Common myeloid progenitor, CD34-positive (primary cell): ENCODE data around the gene C1QTNF1.

Experiments used
- CTCF ChIA-PET: fragments of 350-600 bp; sonication (Branson Sonifier 250); formaldehyde crosslinking; loops from one replicate; lab custom pipeline; 2021; ENCODE audit warnings: antibody characterized with exemption; lab: Charles Lee
- POLR2A ChIA-PET: fragments of 350-600 bp; sonication (Branson Sonifier 250); formaldehyde crosslinking; loops from one replicate; lab custom pipeline; 2021; ENCODE audit warnings: antibody characterized with exemption; lab: Charles Lee
- DNase-seq, 3 donors: peaks; one replicate each; pipeline versions ENCODE4 v3.0.0 to v3.0.0-alpha.2; 2013
- H3K27ac ChIP-seq, 2 experiments: 1 replicate in 1 of 2; 2 replicates in 1 of 2; pipeline ENCODE4 v1.7.0; 2013; ENCODE audit warnings: inconsistent platforms in 2 of 2, low read length in 2 of 2, mild to moderate bottlenecking in 2 of 2, low read depth in 1 of 2, moderate library complexity in 1 of 2; ENCODE audit not compliant: severe bottlenecking in 2 of 2, insufficient read depth in 1 of 2, poor library complexity in 1 of 2
- H3K27me3 ChIP-seq, 5 experiments: replicated peaks in 2 of 5; 1 replicate in 3 of 5; 2 replicates in 2 of 5; pipeline versions ENCODE4 v1.6.1 to v1.7.0; 2013; ENCODE audit warnings: low read length in 4 of 5, mild to moderate bottlenecking in 2 of 5, moderate library complexity in 2 of 5, inconsistent platforms in 1 of 5; ENCODE audit not compliant: insufficient read depth in 5 of 5, control insufficient read depth in 4 of 5
- H3K36me3 ChIP-seq, 4 experiments: 1 replicate in 2 of 4; 2 replicates in 2 of 4; pipeline versions ENCODE4 v1.6.1 to v1.7.0; 2013; ENCODE audit warnings: low read length in 3 of 4, control low read depth in 1 of 4, mild to moderate bottlenecking in 1 of 4; ENCODE audit not compliant: control insufficient read depth in 4 of 4, insufficient read depth in 4 of 4
- H3K4me1 ChIP-seq, 4 experiments: 1 replicate in 3 of 4; 2 replicates in 1 of 4; pipeline versions ENCODE4 v1.6.1 to v1.7.1; 2013; ENCODE audit warnings: low read length in 3 of 4, mild to moderate bottlenecking in 3 of 4, control low read depth in 1 of 4, inconsistent platforms in 1 of 4, moderate library complexity in 1 of 4; ENCODE audit not compliant: control insufficient read depth in 4 of 4, insufficient read depth in 4 of 4; ENCODE audit errors: control extremely low read depth in 1 of 4
- H3K4me3 ChIP-seq, 7 experiments: 1 replicate in 4 of 7; 2 replicates in 3 of 7; pipeline versions ENCODE4 v1.5.1 to v1.7.0; 2013; ENCODE audit warnings: mild to moderate bottlenecking in 7 of 7, low read length in 6 of 7, moderate library complexity in 6 of 7, inconsistent platforms in 2 of 7, low read depth in 2 of 7, control low read depth in 1 of 7; ENCODE audit not compliant: insufficient read depth in 4 of 7, control insufficient read depth in 1 of 7; ENCODE audit errors: extremely low read depth in 1 of 7
- H3K9me3 ChIP-seq, 5 experiments: 1 replicate in 4 of 5; 2 replicates in 1 of 5; pipeline versions ENCODE4 v1.6.1 to v1.7.1; 2013; ENCODE audit warnings: low read length in 4 of 5, mild to moderate bottlenecking in 2 of 5, inconsistent platforms in 1 of 5, low read depth in 1 of 5, moderate library complexity in 1 of 5; ENCODE audit not compliant: control insufficient read depth in 4 of 5, insufficient read depth in 2 of 5; ENCODE audit errors: control extremely low read depth in 1 of 5
- WGBS: methylation state at CpG from one replicate; pipeline ENCODE4 v1.1.5; 2013; ENCODE audit not compliant: insufficient coverage; 5-methylcytosine and 5-hydroxymethylcytosine counted together

C1QTNF1 gene

DNA sequence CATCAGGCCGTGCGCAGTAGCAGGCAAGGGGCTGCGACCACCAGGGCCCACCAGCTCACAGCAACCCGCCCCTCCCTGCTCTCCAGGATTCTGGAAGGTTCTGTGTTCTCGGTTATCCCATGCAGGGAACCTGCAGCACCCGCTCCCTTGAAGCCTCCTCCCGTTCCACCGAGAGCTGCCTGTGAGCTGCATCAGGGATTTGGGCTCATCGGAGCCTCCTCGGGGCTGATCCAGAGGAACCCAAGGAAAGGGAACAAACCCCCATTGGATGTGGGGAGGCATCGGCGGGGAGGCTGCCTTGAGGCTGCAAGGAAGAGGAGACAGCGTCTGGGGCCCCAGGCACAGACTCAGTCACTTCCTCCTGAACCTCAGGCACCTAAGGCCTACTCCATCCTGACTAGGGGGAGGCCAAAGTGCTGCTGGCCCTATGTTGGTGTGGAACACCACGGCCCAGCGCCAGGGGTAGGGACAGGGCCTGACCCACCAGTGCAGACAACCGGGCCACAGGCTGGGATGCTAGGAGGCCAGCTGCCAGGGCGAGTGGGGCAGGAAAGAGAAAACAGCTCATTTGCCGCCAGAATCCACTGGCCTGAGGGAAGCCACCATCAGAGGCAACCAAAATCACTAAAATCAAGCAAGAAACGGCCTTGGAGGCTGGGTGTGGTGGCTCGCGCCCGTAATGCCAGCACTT lies 29.8 kb upstream of the C1QTNF1 start:
- Histone ChIP-seq H3K36me3 (peaks cover 5 to 88% (median 69%) of the 10 kb centered on the region in 4 experiments), H3K4me3 (no peak overlapping the region), H3K9me3 (no peaks in the 10 kb centered on the region), H3K27ac (no peak overlapping the region), H3K27me3 (no peaks in the 10 kb centered on the region), H3K4me1 (peaks cover 0 to 2% (median 0%) of the 10 kb centered on the region in 4 experiments)
- CTCF ChIA-PET, result interaction anchor here (0.9 to 1.7 kb wide), 8 partner anchors 9 to 93 kb away, joined by 3 to 4 read pairs (median 4); no protein-coding TSS in a partner anchor
- no peak for DNase-seq
- WGBS, result 94% methylated on average over 18 of the region's 22 CpGs
- POLR2A ChIA-PET, result no interaction called here

DNA sequence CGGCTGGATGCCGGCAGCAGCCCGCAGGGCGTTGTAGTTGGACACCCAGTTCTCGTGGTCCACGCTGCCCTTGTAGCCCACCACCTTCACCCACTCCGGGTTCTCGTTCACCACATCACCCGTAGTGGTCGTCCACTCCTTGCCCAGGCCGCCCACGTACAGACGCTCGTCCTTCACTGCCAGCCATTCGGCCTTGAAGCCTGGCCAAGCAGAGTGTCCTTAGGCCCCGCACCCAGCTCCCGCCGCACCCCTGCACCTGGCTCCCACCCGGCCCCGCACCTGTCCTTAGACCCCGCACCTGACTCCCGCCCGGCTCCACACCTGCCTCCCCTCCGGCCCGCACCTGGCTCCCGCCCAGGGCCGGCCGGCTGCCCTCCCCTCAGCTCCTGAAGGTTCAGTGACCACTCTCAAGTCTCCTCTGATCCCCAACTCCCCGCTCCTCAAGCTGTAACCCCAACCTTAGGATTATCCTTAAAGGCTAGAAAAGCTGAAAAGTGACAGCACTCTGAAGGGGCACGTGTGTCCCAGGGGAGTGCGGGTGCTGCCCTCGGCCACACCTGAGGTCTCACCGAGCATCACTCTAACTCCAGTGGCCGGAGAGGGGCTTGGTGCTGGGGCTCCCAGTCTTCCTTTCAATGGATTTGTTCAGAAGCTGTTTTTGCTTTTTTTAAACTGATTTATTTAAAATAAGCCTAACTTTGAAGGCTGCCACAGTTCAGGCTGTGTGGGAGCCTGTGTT lies 28.8 kb upstream of the C1QTNF1 start:
- no peak overlapping the region for H3K4me3 ChIP-seq
- H3K27ac ChIP-seq, result no peak overlapping the region
- CTCF ChIA-PET, result interaction anchor here (0.9 to 2.2 kb wide), 10 partner anchors 8 to 92 kb away, joined by 3 to 5 read pairs (median 4); partner anchors contain the start of gene CANT1
- DNase-seq, result no peak
- H3K36me3 ChIP-seq, result peaks cover 5 to 93% (median 74%) of the 10 kb centered on the region in 4 experiments
- no peaks in the 10 kb centered on the region for H3K9me3 ChIP-seq
- H3K4me1 ChIP-seq, result peaks cover 0 to 2% (median 0%) of the 10 kb centered on the region in 4 experiments
- no peaks in the 10 kb centered on the region for H3K27me3 ChIP-seq
- 98% methylated on average over 31 of the region's 34 CpGs for WGBS
- POLR2A ChIA-PET, result no interaction called here

DNA sequence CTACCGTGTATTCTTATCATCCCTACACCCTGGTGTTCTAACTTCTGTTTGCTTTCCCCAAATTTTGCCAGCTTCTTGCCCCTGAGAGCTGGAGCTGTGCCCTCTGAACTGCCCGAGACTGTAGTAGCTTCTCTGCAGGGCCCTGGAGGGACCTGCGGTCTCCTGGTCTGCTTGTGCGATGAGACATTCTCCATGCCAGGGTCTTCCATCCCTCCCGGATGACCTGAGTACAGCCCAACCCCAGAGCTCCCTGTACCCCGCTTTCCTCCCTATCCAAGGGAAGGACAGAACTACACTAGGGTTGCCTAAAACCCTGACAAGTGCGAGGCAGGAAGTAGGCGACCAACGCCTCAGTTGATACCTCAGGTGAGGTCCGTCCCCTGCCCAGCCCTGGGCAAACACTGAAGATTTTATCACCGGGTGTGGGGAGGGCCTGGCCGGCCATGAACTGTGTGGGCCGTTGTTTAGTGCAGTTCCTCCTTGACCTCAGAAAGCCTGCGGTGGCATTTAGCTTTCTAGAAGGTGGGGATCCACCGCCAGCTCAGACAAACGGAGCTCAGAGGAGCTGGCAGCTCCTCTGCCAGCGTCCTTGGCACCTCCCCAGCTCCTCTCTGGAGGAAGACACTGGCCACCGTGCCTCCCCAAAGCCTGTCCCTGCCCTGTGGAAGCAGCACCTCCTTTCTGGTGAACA lies 28.1 kb upstream of the C1QTNF1 start:
- no peak for DNase-seq

DNA sequence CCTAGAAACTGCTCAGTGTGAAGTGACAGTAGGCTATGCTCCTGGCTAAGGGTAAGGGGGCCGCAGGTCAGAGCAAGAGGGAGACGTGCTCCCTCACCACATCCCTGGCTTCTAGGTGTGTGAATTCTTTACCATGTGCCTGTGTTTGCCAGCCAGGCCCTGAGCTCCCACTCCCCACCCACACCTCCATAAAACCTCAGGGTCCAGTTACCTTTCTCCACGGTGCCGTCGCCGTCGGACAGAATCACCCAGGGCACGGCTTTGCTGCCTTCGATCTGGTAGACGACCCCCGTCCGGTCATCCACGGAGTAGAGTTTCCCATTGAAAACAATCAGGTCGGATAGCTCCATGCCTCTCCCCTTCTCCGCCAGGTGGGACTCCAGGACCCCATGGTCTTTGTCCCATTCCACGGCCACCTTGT lies 27.2 kb upstream of the C1QTNF1 start:
- CTCF ChIA-PET, result interaction anchor here (0.8 to 2.2 kb wide), 4 partner anchors 10 to 47 kb away, joined by 3 to 5 read pairs (median 4); no protein-coding TSS in a partner anchor
- peaks cover 0 to 2% (median 0%) of the 10 kb centered on the region in 4 experiments for H3K4me1 ChIP-seq
- H3K27ac ChIP-seq, result no peak overlapping the region
- H3K9me3 ChIP-seq, result no peaks in the 10 kb centered on the region
- 98% methylated on average over 14 of the region's 16 CpGs for WGBS
- DNase-seq, result no peak
- H3K27me3 ChIP-seq, result no peaks in the 10 kb centered on the region
- POLR2A ChIA-PET, result interaction anchor here (0.6 kb wide), 1 partner anchor 561 kb away, joined by 3 read pairs; no protein-coding TSS in a partner anchor
- peaks cover 5 to 89% (median 69%) of the 10 kb centered on the region in 4 experiments for H3K36me3 ChIP-seq
- H3K4me3 ChIP-seq, result no peak overlapping the region

More for the DNA sequence above, 28.1 kb upstream of the C1QTNF1 start:
- Histone ChIP-seq H3K4me1 (peaks cover 0 to 2% (median 0%) of the 10 kb centered on the region in 4 experiments), H3K27me3 (no peaks in the 10 kb centered on the region), H3K9me3 (no peaks in the 10 kb centered on the region), H3K27ac (no peak overlapping the region), H3K36me3 (peaks cover 5 to 93% (median 73%) of the 10 kb centered on the region in 4 experiments), H3K4me3 (no peak overlapping the region)
- POLR2A ChIA-PET, result interaction anchor here (0.6 kb wide), 1 partner anchor 560 kb away, joined by 3 read pairs; no protein-coding TSS in a partner anchor
- CTCF ChIA-PET, result interaction anchor here (0.8 to 2.2 kb wide), 7 partner anchors 9 to 48 kb away, joined by 3 to 5 read pairs (median 3); partner anchors contain the start of gene CANT1
- WGBS, result 95% methylated on average over 17 of the region's 18 CpGs

GRCh38 chr17:78997231-78997741 lies 26.7 kb upstream of the C1QTNF1 start:
- peaks cover 3 to 89% (median 69%) of the 10 kb centered on the region in 4 experiments for H3K36me3 ChIP-seq
- H3K27me3 ChIP-seq, result no peaks in the 10 kb centered on the region
- ChIA-PET POLR2A (no interaction called here), CTCF (interaction anchor here (1.5 to 2.2 kb wide), 3 partner anchors 10 to 47 kb away, joined by 3 to 5 read pairs (median 4); no protein-coding TSS in a partner anchor)
- H3K4me1 ChIP-seq, result peaks cover 0 to 2% (median 0%) of the 10 kb centered on the region in 4 experiments
- over 99% methylated on average over 14 of the region's 27 CpGs for WGBS
- no peaks in the 10 kb centered on the region for H3K9me3 ChIP-seq
- no peak overlapping the region for H3K27ac ChIP-seq
- DNase-seq, result no peak
- no peak overlapping the region for H3K4me3 ChIP-seq

GRCh38 chr17:78997881-78998280 lies 26.1 kb upstream of the C1QTNF1 start:
- CTCF ChIA-PET, result no interaction called here
- Histone ChIP-seq H3K4me1 (peaks cover 0 to 2% (median 0%) of the 10 kb centered on the region in 4 experiments), H3K4me3 (no peak overlapping the region), H3K27ac (no peak overlapping the region), H3K9me3 (no peaks in the 10 kb centered on the region), H3K36me3 (peaks cover 3 to 89% (median 73%) of the 10 kb centered on the region in 4 experiments), H3K27me3 (no peaks in the 10 kb centered on the region)
- POLR2A ChIA-PET, result no interaction called here
- no peak for DNase-seq
- 88% methylated on average over 4 of the region's 6 CpGs for WGBS
